Hematopoietic multipotent progenitor cell treated with erythropoietin and hydrocortisone succinate and interleukin-3 and kit ligand, for 8 days (in vitro differentiated cells): ENCODE measurements around the gene RWDD2A.
"Not testable (repeated sequence)": the region's sequence is repeated elsewhere in the genome, so short reads cannot be mapped to it uniquely, and the experiment has no call there.

ENCODE experiments used
- DNase-seq: peaks from one replicate; pipeline ENCODE4 v3.0.0-alpha.2; 2015

Gene RWDD2A

DNA sequence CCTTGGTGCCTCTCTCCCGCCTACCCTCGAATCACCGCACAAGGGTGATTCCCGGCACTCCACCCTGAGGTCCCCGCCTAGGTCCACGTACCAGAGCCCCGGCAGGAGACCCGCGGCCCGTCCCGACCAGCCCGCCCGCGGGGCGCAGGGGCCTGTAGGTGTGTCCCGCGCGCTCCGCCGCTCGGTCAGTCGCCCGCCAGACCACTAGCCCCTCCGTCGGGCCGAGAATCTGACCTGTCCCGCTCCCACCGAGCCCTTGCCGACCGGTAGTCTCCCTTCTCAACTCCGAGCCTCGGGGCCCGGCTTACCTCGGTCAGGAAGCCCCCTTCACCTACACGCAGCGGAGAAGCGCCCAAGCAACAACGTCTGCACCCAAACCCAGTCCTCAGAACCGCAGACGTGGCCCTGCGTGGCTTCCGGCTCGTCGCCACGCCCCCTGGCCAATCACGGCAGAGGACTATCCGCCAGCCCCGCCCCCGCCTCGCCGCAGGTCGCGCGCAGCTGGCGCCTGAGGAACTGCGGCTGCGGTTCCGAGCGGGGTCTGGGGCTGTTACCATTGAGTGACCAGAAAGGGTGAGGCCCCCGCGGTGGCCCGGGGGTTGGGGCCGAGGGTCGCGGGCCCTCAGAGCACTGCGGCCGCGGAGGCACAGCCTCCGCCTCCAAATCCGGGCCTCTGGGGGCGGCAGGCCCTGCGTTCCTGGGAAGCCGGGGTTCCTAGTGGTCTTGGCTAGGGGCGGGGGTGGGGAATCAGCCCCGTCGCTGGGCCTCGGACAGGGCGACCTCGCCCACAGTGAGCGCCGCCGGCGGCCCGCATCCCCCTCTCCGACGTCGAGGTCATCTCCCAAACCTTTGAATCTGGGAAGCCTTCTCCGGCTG is at the start of gene RWDD2A, which contains the start of gene PGM3:
Gene RWDD2A, plus strand, starts transcription at position 487 of the 876 bp plus-strand sequence. CDS start 1,095 bp downstream, outside the sequence.
Gene PGM3, minus strand, starts transcription at position 395 of the 876 bp plus-strand sequence. CDS start 2,253 bp downstream, outside the sequence.
- DNase-seq: peak; percentile 85

DNA sequence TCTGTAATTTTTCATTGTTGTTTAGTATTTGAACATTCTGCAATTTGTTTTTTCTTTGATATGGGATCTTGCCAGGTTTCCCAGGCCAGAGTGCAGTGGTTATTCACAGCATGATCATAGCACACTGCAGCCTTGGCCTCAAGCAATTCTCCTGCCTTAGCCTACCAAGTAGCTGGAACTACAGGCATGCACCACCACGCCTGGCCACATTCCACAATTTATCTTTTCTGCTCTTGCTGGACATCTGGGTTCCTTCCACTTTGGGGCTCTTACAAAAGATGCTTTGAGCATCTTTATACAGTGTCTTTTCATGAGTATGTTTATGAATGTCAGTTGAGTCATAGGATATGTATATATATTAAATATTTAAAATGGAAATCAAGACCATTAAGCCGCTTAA is 42.0 kb upstream of the RWDD2A start:
- no peak for DNase-seq

DNA sequence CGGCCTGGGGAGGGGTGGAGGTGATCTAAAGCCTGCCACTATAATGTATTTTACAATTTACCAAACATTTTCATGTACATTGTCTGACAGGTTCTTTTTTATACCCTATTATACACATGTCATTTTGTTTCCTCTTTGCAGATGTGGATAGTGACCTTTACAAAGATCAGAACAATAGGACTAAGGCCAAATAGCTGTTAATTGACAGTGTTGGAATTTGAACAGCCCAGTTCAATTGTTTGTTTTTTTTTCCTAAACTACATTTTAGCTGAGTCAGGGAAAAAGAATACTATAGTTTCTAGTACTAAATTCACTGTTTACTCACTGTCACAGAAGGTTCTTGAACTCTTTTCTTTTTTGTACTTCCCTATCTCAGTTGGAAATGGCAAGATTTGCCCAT is 40.2 kb upstream of the RWDD2A start:
- no peak for DNase-seq

DNA sequence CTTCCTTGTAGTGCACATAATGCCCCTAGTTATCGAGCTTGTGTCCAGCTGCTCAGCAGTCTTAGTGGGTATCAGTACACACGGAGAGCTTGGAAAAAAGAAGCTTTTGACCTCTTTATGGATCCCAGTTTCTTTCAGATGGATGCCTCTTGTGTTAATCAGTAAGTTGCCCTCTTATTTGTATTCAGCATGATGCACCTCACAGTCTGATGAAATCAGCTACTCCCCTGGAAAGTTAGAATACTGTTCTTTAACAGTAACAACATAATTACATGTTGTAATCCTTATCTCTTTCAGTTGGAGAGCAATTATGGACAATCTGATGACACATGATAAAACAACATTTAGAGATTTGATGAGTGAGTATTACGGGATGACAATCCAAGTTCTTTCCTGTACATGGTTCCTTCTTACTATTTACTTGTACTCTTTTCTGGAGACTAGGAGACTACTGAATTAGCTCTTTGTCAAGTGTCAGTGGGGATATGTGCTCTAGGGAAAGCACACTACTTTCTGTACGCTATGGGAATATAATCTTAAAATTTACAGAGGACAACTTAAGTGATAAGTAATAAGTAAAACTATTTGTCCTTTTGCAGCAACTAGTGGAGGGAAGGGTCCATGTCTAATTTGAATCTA is 39.2 kb upstream of the RWDD2A start:
- DNase-seq: no peak

DNA sequence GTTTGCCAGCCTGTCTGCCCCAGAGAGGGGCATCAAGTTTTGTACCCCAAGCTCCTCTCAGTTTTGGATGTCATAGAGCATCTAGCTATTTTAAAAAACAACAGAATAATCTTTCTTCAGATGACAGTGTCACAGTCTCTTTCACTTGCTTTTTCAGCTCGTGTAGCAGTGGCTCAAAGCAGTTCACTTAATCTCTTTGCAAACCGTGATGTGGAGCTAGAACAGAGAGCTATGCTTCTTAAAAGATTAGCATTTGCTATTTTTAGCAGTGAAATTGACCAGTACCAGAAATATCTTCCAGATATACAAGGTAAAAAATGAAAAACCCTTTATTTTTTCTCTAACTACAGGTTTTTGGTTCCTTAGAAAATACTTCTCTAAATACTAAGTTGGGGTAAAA is 37.4 kb upstream of the RWDD2A start:
- DNase-seq: no peak

DNA sequence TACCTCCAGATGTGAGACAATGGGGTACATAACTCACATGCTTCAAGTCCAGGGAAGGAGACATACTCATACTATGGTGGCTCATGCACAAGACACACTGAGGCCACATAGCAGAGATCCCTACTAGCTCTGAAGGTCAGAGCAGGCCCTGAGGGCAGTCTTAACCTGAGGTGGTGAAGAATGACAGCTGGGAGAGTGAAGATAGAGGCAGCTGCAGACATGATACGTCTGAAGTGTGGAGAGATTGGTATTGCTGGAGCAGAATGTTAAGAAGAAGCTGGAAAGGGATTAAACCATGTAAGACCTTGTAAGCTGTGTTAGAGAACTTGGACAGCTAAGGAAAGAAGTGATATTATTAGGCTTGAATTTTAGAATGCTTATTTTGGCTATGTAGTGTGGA is 33.0 kb upstream of the RWDD2A start:
- DNase-seq: no peak

DNA sequence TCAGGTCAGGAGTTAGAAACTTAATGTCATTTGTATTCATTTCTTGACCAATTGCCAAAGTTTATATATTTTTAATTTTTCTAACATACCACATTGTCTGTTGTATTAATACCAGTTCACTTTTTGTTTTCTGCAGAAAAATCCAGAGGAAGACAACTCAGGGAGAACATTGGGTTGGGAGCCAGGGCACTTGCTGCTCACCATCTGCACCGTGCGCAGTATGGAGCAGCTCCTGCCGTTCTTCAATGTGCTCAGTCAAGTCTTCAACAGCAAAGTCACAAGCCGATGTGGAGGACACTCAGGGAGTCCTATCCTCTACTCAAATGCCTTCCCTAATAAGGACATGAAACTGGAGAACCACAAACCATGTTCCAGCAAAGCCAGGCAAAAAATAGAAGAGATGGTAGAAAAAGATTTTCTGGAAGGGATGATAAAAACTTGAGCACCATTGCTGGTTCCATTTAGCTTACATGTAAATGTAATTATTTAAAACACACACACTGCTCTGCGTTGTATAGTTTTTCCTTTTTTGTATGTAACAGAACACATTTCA is 25.4 kb upstream of the RWDD2A start:
- no peak for DNase-seq

DNA sequence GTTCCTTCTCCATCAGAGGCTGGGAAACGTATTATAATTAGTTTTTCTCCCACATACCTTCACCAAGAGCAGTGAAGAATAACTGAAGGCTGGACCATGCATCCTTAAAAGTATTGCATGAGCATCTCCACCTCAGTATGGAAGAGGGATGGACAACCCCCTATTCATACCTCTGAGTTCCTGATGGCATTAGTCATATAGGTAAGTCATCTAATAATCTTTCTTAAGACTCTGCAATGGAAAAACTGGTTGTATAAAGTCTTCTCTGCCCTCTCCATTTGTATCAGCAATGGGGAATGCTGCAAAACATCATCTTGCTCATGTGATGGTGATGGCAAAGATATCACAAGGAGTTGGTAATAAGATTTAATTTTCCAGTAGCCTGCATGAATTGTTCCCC is 24.6 kb upstream of the RWDD2A start:
- DNase-seq: no peak

DNA sequence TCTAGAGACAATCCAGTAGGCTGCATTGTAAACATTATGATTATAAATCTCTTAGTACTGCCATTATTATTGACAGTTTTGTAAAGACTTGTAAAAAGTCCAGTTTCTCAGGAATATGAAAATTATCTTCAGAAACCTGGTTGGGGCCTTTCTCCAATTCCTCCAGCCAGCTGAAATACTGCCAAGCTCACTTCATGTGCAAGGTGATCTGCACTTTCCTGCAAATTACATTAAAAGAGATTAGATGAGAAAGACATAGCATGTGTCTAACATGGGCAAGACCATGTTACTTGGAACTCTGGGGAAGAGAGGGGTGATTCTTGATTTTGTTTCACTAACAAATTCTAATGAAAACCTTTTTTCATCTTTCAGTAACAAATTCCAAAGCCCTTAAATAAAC is 24.1 kb upstream of the RWDD2A start:
- no peak for DNase-seq

DNA sequence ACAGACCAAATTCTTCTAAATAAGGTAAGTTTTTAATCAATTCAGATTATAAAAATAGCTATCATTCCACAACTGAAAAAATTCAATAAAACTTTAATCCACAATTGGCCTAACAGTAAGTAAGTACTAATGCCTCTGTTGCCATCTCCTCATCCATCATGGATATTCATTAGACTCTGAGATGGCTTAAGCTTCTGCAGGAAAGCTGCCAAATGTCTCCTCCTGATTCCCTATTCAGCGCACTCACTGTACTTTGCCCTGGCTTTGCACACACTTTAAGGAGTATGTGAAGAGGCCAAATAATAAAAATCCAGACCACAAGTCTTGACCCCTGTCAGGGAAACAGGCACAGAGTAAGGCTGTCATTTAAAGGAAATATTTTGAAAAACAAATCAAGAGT is 23.6 kb upstream of the RWDD2A start:
- DNase-seq: no peak

DNA sequence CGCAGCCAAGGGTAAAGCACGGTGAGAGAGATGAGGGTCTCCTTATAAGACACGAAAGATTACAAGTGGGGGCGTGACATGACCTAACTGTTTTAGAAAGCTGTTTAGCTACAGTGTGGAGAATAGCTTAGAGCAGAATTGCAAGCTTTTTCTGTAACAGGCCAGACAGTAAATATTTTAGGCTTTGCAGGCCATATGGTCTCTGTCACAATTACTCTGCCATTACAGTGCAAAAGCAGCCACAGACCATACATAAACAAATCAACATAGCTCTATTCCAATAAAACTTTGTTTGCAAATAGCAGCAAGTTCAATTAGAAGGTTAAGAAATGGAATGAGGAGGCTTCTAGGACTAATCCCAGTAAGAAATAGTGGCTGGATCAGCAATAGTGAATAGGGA is 16.9 kb upstream of the RWDD2A start:
- no peak for DNase-seq

DNA sequence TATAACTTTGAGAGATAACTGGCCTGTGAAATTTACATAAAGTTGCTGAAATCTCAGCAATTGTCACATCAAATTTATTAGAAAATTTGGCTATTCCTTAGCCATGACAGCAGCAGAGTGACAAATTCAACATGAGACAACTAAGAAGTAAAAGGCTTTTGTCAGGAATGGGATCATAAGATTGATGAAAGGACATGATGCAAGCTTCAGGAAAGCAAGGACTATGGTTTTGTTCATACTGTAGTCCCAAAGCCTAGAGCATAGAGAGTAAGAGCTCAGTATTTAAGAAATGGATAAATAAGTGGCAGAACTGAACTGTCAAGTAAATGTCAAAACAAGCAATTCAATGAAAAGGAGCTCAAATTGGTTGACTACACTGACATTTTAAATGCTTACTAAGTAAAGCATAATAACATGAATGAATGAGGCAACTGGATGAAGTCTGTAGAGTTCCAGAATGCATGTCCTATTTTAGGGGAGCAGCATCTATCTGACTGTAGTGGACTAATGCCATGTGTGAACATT is 12.7 kb upstream of the RWDD2A start:
- DNase-seq: no peak

DNA sequence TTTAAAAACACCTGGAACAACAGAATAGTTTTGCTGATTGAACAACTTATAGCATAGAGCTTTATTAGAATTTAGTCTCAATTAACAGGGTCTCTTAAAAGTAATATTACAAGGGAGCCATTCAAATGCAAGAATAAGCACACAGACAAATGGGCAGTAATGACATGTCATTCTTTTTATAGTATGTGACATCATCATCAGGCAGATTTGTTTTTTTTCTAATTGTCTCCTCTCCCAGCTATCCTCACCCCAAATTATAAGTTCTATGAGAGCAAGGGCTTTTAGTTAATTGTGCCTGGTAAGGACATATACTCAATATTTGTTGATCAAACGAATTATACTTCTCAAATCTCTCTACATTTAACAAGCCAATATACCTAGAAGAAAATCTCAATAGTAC is 11.0 kb upstream of the RWDD2A start:
- no peak for DNase-seq

DNA sequence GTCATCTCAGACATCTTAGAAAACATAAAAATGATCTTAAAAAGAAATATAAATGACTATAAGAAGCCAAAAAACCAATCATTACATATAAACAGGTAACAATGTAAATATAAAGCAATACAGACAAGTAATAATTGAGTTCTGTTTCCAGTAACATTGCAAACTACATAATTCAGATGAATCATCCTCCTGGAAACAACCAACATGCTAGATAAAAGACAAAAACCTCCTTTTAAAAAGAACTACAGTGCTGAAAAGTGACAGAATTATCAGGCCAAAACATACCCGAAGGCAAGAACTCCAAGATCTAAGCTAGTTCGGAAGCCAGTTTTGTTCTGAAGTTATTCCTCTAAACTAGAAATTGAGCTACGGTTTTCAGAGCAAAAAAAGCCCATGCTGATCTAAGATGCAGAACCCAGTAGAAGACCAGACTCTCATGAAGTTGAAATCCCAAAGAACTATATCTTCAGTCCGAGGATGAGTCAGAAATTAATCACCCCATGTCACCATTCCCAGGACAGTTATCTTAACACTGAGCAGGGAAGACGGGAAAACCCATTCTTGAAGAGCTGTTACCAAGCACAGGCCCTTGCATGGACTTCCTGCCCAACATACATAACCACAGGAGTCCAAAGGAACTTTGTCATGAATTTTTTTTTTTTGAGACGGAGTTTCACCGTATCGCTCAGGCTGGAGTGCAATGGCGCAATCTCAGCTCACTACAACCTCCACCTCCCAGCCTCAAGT is 9.9 kb upstream of the RWDD2A start:
- DNase-seq: no peak

DNA sequence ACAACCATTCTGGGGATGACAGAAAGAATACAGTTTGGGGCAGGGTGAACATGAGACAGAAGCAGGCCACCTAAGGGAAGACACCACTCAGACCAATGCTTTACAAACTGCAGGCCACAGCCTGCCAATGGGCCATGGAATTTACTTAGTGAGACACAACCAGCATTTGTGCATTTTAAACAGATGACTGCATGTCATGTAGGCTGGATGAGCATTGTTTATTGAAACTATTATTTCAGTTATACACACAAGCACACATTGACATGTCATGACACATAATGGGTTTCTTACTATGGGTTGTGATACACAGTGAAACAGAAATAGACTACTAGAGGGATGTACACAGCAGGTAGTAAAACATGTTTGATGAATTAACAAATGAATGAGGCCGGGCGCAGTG is 8.1 kb upstream of the RWDD2A start:
- DNase-seq: no peak

DNA sequence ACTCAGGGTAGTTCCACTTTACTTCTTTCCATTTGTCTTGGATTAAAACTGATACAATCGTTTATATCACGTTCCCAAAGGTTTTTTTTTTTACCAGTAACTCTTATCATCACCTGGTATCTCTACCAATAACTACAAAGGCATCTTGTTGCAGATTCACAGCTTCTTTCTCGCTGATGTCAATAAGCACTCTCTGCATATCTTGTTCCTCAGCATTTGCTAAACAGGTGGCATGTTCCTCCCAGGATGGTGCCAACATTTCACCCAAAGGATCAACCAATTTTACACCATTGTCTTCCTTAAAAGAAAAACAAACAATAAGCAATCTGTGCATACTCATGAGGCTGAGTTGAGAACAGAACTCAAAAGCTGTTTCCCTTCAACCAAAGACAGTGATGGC is 4.7 kb upstream of the RWDD2A start:
- no peak for DNase-seq

DNA sequence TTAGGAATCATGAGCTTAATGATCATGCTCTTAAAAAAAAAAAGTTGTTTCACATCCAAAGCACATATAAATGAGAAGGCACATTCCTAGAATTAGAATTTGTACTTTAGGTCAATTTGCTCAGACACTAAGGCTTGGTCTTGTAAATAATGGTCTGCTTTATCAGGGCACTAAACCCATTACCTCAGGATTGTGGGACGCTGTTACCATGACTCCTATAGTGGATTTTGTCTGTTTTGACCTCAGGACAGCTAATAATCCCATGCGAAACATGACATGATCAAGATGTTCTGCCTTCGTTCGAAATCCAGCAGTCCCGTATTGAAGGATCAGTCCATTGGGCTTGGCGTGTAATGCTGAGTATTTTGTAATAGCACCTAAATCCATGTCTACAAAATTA is 2.5 kb upstream of the RWDD2A start:
- no peak for DNase-seq

DNA sequence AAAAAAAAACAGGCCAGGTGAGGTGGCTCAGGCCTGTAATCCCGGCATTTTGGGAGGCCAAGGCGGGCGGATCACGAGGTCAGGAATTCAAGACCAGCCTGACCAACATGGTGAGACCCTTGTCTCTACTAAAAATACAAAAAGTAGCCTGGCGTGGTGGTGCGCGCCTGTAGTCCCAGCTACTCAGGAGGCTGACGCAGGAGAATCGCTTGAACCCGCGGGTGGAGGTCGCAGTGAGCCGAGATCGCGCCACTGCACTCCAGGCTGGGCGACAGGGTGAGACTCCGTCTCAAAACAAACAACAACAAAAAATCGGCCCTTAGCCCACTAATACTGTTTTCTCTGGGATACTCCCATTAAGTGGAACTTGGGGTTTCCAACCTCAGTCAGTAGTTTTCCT is 1.2 kb upstream of the RWDD2A start:
- not testable (repeated sequence) for DNase-seq

DNA sequence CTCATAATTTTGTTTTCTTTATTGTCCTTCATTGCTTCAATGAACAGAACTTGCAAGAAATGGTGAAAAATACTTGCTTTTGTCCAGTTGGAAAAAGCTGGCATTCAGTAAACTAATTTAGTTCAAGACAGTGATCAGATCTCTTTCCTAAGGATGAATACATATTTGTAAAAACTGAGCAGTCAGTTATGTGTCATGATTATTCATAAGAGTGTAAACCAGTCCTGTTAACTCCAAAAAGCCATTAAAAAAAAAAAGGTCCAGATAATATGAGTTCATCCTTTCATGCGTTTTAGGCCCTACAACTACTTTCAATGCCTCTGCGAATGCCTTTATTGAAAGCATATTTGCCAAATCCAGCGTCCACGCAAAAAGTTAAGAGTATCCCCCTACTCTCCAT is 701 bp upstream of the RWDD2A start:
- no peak for DNase-seq

DNA sequence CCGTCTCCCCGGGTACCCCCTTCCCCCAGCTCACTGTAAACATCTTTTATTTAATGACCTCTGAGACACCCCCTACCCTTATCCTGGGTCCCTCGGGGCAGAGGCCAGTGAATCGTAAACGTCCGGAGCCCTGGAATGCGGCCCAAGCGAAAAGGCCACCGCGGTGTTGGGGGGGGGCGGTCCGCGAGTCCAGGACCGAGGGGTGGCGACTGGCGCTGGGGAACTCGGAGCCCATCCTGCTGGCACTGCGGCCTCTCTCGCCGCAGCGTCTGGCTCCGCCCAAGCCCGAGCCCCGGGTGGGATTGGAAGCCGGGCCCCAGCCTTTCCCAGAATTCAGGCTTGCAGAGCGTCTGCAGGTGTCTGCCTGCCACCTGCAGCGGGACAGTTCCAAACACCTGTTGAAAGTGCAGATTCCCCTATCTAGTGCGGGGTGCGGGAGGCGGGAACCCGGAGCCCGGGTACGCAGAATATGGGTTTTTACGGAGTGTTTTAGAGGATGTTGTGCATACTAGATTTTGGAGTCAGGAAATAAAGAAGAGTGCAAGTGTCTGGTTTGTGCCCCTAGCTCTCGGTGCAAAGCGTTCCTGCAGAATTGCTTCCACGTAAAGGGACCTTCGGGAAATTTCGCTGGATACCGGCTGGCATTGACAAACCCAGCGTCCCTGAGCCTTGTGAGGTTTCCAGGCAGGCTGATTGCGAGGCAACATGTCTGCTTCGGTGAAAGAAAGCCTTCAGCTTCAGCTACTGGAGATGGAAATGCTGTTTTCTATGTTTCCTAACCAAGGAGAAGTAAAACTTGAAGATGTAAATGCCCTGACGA is 800 bp downstream of the RWDD2A start:
- no peak for DNase-seq

DNA sequence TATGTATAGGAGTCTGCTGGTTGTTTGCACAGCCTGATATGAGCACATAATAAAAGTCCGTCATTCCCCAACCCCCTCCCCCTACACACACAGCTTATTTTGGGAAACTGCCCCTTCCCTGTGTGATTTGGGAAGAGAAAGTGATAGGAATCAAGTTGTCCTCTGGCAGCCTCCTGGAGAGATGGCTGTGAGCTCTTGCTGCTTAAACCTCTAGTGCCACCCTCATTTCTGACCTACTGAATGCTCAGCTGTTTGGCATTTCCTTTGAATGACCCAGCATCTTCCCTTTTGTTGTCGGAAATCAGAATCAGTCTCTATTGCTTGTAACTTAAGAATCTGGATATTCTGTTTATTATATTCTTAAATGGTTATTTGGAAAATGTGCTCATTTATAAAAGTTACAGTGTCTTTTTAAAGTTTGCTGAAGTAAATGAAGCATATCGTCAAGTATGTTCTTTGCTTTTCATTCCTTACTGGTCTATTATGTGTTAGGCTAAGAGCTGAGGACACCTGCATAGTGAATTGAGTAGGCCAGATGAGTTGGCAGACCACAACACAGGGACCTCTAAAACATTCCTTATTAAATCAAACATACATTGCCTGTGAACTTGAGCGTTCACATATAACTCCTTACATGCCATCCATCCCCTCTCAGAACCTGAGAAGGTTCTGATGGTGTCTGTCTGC is 5.5 kb downstream of the RWDD2A start:
- DNase-seq: no peak
